Glutamatergic neuron (in vitro differentiated cells): ENCODE measurements around the gene PRDX2. TPM values are rescaled to one million over a fixed set of nuclear protein-coding genes. Genes with fewer than 3 reads are reported as not detected.
"Not testable (repeated sequence)": the region's sequence is repeated elsewhere in the genome, so short reads cannot be mapped to it uniquely, and the experiment has no call there.

Source experiments
- DNase-seq: peaks from one replicate; pipeline ENCODE4 v3.0.0; 2022
- H3K27ac Mint-ChIP-seq: one replicate; pipeline ENCODE4 v1.8.0; 2020; ENCODE audit warnings: mild to moderate bottlenecking, mixed read lengths, inconsistent platforms; ENCODE audit not compliant: unreplicated experiment
- H3K27me3 Mint-ChIP-seq: one replicate; pipeline ENCODE4 v1.8.0; 2020; ENCODE audit warnings: mild to moderate bottlenecking, moderate library complexity, mixed read lengths, inconsistent platforms; ENCODE audit not compliant: unreplicated experiment
- H3K36me3 Mint-ChIP-seq: one replicate; pipeline ENCODE4 v1.8.0; 2020; ENCODE audit warnings: mild to moderate bottlenecking, mixed read lengths, inconsistent platforms; ENCODE audit not compliant: unreplicated experiment
- H3K4me1 Mint-ChIP-seq: one replicate; pipeline ENCODE4 v1.8.0; 2020; ENCODE audit warnings: mild to moderate bottlenecking, low read depth, mixed read lengths, inconsistent platforms; ENCODE audit not compliant: unreplicated experiment
- H3K4me3 Mint-ChIP-seq: one replicate; pipeline ENCODE4 v1.8.0; 2020; ENCODE audit warnings: mild to moderate bottlenecking, mixed read lengths, inconsistent platforms; ENCODE audit not compliant: unreplicated experiment
- H3K9me3 Mint-ChIP-seq: one replicate; pipeline ENCODE4 v1.8.0; 2020; ENCODE audit warnings: mild to moderate bottlenecking, moderate library complexity, mixed read lengths, inconsistent platforms; ENCODE audit not compliant: unreplicated experiment
- CTCF ChIP-seq: fragments of 200-600 bp; sonication (generic); IDR thresholded peaks from one replicate; pipeline ENCODE4 v1.5.0; 2021; ENCODE audit not compliant: partially characterized antibody, unreplicated experiment
- total RNA-seq: library from RNA; stranded (reverse); fragmentation: NEBNext Ultra II Directional; extraction: Animal tissue kit (Norgen Biotek cat#: 25700); gene quantifications from one replicate; pipeline ENCODE4 v1.2.1, GENCODE V29; 2021; ENCODE audit not compliant: unreplicated experiment

The PRDX2 gene
- total RNA-seq, 1 donor from 2014 or later = 671 TPM

DNA sequence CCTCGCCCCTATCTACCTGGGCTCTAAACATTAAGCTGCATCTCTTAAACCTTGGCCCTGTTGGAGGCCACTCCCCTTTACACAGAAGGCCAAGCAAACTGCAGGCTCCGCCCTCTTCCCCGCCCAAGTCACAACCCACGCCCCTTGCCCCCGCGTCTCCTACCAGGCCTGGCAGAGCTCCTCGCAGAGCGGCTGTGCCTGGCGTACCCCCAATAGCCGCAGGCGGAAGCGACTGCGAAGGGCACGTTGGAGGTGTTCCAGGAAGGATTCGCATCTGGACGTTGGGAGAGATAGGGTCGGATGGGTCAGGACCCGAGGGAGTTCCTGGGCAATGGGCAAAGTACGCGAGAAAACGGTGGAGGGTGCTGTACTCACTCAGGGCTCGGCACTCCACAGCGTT, 26.9 kb upstream of the PRDX2 start:
- H3K4me3 Mint-ChIP-seq = no peak overlapping the region
- peaks cover 11% of the 10 kb centered on the region for H3K9me3 Mint-ChIP-seq
- peaks cover 23% of the 10 kb centered on the region for H3K27me3 Mint-ChIP-seq
- H3K36me3 Mint-ChIP-seq = no peaks in the 10 kb centered on the region
- peak; percentile 73 for DNase-seq
- TF ChIP-seq CTCF = no peak
- peaks cover 18% of the 10 kb centered on the region for H3K4me1 Mint-ChIP-seq
- H3K27ac Mint-ChIP-seq = no peak overlapping the region

- Mint-ChIP-seq H3K4me1 (no peaks in the 10 kb centered on the region), H3K27me3 (peaks cover 10% of the 10 kb centered on the region), H3K4me3 (peak overlapping the region; percentile 69), H3K36me3 (no peaks in the 10 kb centered on the region), H3K27ac (no peak overlapping the region), H3K9me3 (peaks cover 2% of the 10 kb centered on the region)
- peak; percentile 81 for DNase-seq
- TF ChIP-seq CTCF = peak; percentile 65
Observed at GRCh38 chr19:12825254-12826131, 23.9 kb upstream of the PRDX2 start.

- no peaks in the 10 kb centered on the region for H3K36me3 Mint-ChIP-seq
- no peak for TF ChIP-seq CTCF
Observed at GRCh38 chr19:12821761-12822160, 20.2 kb upstream of the PRDX2 start.

DNA sequence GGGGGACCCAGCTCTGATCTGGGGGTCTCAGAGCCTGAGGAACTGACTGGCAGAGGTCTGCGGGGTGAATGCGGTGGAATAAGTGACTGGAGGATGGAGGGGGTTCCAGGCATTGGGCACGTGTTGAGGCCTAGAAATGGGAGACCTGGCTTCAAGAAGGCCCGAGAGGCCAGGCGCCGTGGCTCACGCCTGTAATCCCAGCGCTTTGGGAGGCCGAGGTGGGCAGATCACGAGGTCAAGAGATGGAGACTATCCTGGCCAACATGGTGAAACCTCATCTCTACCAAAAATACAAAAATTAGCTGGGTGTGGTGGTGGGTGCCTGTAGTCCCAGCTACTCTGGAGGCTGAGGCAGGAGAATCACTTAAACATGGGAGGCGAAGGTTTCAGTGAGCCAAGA, 16.2 kb upstream of the PRDX2 start:
- DNase-seq, H3K27me3 Mint-ChIP-seq, H3K4me3 Mint-ChIP-seq, H3K9me3 Mint-ChIP-seq, H3K4me1 Mint-ChIP-seq, H3K36me3 Mint-ChIP-seq, H3K27ac Mint-ChIP-seq: not testable (repeated sequence)

More at GRCh38 chr19:12821761-12822160, 20.2 kb upstream of the PRDX2 start:
- no peak overlapping the region for H3K27ac Mint-ChIP-seq
- peaks cover 5% of the 10 kb centered on the region for H3K27me3 Mint-ChIP-seq
- H3K4me1 Mint-ChIP-seq = no peaks in the 10 kb centered on the region
- H3K4me3 Mint-ChIP-seq = no peak overlapping the region
- peaks cover 2% of the 10 kb centered on the region for H3K9me3 Mint-ChIP-seq
- DNase-seq = no peak

- not testable (repeated sequence) for H3K27me3 Mint-ChIP-seq, H3K4me1 Mint-ChIP-seq, DNase-seq, H3K36me3 Mint-ChIP-seq, H3K27ac Mint-ChIP-seq, H3K4me3 Mint-ChIP-seq, H3K9me3 Mint-ChIP-seq
Observed at GRCh38 chr19:12817188-12817587, 15.6 kb upstream of the PRDX2 start.

DNA sequence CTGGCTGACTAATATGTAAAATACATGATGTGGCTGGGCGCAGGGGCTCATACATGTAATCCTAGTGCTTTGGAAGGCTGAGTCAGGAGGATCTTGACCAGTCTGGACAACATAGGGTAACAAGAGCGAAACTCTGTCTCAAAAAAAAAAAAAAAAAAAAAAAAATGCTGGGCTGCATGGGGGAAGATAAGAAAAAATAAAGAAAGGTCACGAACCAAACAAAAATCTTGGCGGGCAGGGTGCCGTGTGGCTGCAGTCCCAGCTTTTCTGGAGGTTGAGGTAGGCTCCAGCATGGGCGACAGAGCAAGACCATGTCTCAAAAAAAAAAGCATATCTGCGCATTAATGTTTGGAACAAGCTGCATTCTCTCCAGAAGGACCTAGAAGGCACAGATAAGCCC, 13.5 kb upstream of the PRDX2 start:
- no peaks in the 10 kb centered on the region for H3K27me3 Mint-ChIP-seq
- no peaks in the 10 kb centered on the region for H3K4me1 Mint-ChIP-seq
- no peaks in the 10 kb centered on the region for H3K9me3 Mint-ChIP-seq
- no peak for TF ChIP-seq CTCF
- DNase-seq = no peak
- no peak overlapping the region for H3K27ac Mint-ChIP-seq
- H3K36me3 Mint-ChIP-seq = no peaks in the 10 kb centered on the region
- no peak overlapping the region for H3K4me3 Mint-ChIP-seq
